HG02840 (cell line): Measurements from ENCODE around the gene TNS1.

Source experiments
- ATAC-seq: cut with Tn5 transposase; IDR thresholded peaks from one replicate; pipeline ENCODE4 v1.9.1; 2021; ENCODE audit warnings: mild to moderate bottlenecking, moderate library complexity, moderate number of reproducible peaks; ENCODE audit not compliant: unreplicated experiment, low FRiP score

Gene TNS1

DNA sequence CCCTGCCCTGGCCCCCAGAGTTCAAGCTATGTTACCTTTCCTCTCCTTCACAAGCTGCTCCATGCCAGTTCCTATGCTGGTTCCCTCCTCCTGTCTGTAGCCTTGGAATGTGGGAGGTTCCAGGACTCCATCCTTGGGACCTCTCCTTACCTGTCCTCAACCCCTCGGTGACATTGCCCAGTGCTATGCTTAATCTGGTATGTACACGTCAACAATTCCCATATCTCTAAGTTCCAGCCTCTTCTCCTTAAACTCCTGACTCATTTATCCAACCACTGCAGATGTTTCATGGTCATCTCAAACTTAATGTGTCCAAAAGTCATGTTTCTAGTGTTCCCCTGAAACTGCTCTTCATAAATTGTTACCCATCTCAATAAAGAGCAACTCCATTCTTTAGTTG, 160.8 kb downstream of the TNS1 start:
- ATAC-seq = no peak

GRCh38 chr2:217840522-217840921, 162.3 kb downstream of the TNS1 start:
- no peak for ATAC-seq

DNA sequence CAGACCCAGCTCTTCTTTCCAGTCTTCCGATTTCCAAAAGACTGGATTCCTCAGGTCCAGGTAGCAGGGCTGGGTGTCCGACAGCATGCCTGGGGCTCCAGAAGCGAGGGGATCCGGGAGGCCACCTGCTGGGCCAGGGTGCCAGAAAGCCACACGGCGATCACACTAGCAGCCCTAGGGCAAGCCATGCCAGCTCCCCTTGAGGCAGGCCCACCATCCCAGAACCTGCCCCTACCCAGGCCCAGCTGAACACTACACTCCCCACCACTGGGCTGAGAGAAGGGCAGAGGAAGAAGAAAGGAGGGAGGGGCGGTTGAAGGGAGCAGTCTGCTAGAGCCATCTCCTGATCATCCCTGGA, 163.1 kb downstream of the TNS1 start:
- no peak for ATAC-seq

DNA sequence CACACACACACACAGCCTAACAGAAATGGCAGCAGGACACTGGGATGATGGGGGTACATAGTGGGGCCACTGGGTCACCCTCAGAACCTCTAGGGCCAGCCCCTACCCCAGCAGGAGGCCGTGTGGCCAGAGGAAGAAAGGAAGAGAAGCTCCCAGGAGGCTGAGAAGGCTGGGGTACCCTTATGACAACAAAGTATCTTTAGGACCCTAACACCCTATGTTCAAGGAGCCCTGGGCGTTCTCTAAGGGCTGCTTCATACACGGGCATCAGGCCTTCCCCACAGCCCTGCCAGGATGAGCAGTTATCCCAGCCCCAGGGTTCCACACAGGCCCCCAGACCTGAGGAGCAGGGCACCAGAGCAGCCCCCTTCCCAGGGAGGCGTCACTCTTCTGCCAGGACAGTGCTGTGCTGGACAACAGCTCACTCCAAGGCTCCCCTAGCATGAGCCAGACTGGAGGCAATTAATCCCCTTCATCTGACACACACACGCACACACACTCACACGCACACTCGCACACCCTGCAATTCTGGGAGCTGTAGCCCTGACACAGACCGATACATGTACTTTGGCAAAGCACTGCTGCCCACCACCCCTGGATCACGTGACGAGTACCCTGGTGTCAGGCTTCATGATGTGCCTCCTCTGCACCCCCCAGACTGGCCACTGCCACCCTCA, 163.6 kb downstream of the TNS1 start:
- ATAC-seq = no peak

- no peak for ATAC-seq
Measured at GRCh38 chr2:217838409-217838831, 164.4 kb downstream of the TNS1 start.

GRCh38 chr2:217837530-217837929, 165.3 kb downstream of the TNS1 start:
- no peak for ATAC-seq

DNA sequence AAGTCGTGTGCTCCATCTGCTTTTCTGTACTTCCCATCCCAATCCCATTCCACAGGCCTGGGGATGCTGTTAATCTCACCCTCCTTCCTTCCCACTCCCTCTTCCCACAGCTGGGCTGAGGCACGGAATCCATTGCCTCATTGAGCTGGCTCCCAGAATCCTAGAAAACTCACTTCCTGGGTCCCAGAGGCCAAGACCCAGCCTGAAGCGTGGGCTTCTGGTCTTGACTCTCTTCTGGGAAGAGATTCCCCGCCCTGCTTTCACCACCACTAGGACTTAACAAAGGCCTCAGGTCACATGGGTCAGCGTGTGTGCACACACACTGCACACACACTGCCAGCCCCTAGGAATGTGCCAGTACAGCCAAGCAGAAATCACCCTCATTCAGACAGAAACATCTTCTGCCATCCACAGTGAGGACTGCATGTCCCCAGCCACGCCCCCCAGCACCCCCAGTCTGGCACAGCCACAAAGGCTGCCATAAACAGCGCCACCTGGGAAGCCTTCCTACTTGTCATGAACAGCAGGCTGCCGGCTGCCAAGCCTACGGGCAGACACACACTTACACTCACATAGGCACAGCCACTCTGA, 165.8 kb downstream of the TNS1 start:
- ATAC-seq = no peak

- no peak for ATAC-seq
Measured at GRCh38 chr2:217835931-217836891, 166.6 kb downstream of the TNS1 start.

DNA sequence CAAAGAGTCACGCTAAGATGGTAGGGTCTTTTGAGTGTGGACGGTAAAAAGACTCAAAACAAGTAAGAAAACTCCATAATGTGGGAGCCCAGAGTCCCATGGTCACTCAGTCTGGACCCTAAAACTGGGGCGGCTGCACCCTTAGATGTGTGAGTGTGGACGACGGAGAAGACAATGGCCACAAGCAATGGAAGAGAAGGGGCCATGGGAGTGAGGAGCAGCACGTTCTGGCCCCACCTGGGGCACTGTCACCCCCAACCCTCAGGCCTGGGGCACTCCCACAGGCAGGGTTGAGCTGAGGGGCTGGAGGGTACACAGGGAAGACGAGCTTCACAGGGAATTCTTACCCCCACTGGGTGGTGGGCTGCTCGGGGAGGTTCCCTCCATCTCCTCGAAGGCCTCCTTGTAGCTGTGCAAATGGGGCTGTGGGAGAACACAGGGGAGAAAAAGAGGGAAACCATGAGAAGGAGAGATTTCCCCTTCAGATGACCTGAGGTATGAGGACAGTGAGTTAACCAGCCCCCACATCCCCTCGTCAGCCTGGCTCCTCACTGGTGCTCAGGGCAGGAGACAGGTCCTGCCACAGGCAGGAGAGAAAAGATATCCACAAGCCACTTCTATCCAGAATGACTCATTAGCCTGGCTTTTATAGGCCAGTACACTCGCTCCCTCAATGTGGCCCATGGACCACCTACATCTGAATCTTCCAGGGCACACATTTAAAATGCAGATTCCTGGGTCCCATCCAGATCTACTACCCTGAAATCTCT, 167.9 kb downstream of the TNS1 start:
- ATAC-seq = no peak

GRCh38 chr2:217834057-217834620, 168.7 kb downstream of the TNS1 start:
- ATAC-seq = no peak

GRCh38 chr2:217833439-217833838, 169.4 kb downstream of the TNS1 start:
- no peak for ATAC-seq

- ATAC-seq = no peak
Measured at GRCh38 chr2:217832987-217833386, 169.8 kb downstream of the TNS1 start.

DNA sequence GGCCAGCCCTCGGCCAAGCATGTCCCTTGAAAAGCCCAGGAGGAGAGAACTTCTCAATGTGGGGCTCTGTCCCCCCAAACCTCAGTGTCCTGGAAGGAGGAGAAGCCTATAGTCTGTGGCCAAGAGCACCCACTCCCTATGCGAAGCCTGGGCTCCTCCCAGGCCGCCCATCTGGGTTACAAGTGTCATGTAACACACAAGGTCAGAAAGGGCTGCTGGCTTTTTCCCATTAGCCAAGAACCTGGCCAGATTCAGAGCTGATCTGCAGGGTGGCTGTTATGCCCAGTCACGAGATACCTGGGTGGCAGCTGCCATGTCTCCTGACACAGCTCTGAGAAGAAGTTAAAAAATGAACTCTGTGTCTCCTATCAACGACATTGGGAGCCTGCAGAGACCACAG, 170.7 kb downstream of the TNS1 start:
- ATAC-seq = no peak

DNA sequence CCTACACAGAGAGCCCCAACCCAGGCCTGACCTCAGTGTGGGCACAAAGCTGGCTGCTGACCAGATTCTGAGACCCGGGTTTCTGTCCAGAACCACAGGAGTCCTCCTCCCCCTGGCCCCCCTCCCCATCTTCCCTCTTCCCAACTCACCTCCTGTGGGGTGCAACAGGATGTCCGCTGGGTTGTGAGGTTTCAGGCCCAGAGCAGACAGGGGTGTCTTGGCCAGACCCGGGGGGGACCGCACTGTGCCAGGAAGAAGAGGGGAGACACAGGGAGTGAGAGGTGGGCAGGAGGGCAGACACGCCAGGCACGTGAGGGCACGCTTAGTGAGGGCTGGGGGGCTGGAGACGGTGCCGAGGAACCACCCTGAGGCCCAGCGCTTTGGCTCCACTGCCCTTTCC, 171.5 kb downstream of the TNS1 start:
- ATAC-seq = no peak

DNA sequence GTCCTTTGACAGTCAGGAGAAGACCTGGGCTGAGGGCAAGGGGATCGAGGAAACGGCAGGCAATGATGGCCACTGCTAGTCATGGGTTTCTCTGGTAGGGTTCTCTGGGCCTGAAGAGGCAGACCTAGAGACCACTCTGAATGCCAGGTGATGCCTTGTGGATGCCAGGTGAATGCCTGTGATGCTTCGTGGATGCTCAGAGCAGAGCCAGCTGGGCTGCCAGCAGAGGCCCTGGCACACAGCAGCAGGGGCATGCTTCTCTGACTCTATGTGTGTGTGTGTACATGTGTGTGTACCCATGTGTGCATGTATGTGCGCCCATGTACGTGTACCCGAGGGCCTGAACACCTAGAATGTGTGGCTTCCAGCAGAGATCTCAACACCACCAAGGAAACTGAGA, 172.0 kb downstream of the TNS1 start:
- no peak for ATAC-seq

GRCh38 chr2:217830061-217830460, 172.7 kb downstream of the TNS1 start:
- no peak for ATAC-seq

- no peak for ATAC-seq
Measured at GRCh38 chr2:217829420-217829819, 173.4 kb downstream of the TNS1 start.

- ATAC-seq = no peak
Measured at GRCh38 chr2:217828336-217828735, 174.5 kb downstream of the TNS1 start.

DNA sequence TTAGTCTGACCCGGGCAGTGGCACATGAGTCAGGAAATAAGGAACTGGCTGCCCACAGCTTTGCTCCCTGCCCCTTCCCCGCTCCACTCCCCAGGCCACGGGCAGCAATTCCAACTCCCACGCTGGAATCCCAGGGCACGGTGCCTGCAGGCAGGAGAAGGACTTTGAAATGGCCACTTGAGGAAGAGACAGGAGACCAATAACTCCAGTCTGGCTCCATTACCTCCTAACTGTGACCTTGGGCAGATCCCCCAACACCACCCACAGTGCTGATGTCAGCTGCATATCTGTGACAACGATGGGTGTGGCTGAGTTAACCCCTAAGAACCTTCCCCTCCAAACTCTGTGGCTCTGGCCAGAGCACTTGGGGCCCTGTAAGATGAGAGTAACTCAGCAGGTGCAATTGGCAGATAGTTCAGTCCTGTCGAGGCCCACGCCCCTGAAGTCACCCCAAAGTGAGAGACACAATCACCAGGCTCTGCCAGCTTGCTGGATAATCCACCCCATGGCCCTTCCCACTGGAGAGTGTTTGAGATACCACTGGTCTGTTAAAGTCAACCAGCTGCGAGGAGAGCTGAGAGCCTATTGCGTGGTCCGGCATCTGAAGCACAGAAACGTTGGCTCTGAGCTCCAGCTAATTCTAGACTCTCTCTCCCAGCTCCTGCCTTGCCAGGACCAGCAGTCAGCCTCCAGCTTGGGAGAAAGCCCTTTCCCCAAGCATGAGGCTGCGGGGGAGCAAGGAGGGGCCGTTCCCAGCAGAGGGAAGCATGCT, 175.2 kb downstream of the TNS1 start:
- ATAC-seq = no peak

GRCh38 chr2:217826991-217827390, 175.8 kb downstream of the TNS1 start:
- ATAC-seq = no peak
